GM12878 (cell line): Measurements from ENCODE around the gene PPA1. TPM values are rescaled to one million over a fixed set of nuclear protein-coding genes. Genes with fewer than 3 reads are reported as not detected.

Experiments used
- ATAC-seq: fragments of 200-7000 bp; cut with Tn5 transposase; 3 replicates; pipeline ENCODE4 v1.9.1; 2020; ENCODE audit warnings: mild to moderate bottlenecking, moderate library complexity
- BruUV-seq: library from RNA; stranded (reverse); fragments of 400-500 nt; replicated peaks from 2 replicates; lab custom pipeline; 2021; lab: Mats Ljungman, UMichigan
- CTCF ChIA-PET: fragments of 300-600 bp; sonication (Branson Sonifier 250); formaldehyde crosslinking; extraction: SDS; loops from one replicate; lab custom pipeline; 2021; ENCODE audit warnings: inconsistent platforms; lab: Yijun Ruan, JAX
- POLR2A ChIA-PET: fragments of 350-600 bp; formaldehyde crosslinking; extraction: SDS; loops from one replicate; lab custom pipeline; 2021; ENCODE audit warnings: inconsistent platforms; lab: Charles Lee
- RAD21 ChIA-PET: fragments of 300-600 bp; sonication (Branson Sonifier 250); formaldehyde crosslinking; loops from one replicate; lab custom pipeline; 2023; ENCODE audit warnings: antibody characterized with exemption; ENCODE audit not compliant: unreplicated experiment; lab: Charles Lee
- SMC1A ChIA-PET: fragments of 300-600 bp; sonication (Branson Sonifier 250); formaldehyde crosslinking; loops from one replicate; lab custom pipeline; 2023; ENCODE audit not compliant: unreplicated experiment, uncharacterized antibody; lab: Charles Lee
- DNase-seq: peaks from one replicate; pipeline ENCODE4 v3.0.0-alpha.2; 2011; ENCODE audit warnings: low read depth, low spot score
- FAIRE-seq: peaks from 3 replicates; lab custom pipeline; 2011; peaks lifted over from hg19 to GRCh38; lab: Jason Lieb, UNC
- H2AFZ ChIP-seq: 2 replicates; pipeline ENCODE4 v1.6.0; 2011; ENCODE audit warnings: low read depth, low read length, control low read depth; ENCODE audit not compliant: control insufficient read depth
- H3K27ac ChIP-seq: 2 replicates; pipeline ENCODE4 v1.5.1; 2011; ENCODE audit warnings: control low read depth; ENCODE audit not compliant: control insufficient read depth, insufficient read depth
- H3K27me3 ChIP-seq, 2 experiments: replicated peaks in 1 of 2; 2 replicates each; pipeline versions ENCODE4 v1.6.0 to v1.6.1; 2011; ENCODE audit warnings: low read length in 1 of 2; ENCODE audit not compliant: control insufficient read depth in 2 of 2, insufficient read depth in 2 of 2
- H3K36me3 ChIP-seq, 2 experiments: 2 replicates each; pipeline ENCODE4 v1.5.1; 2011; ENCODE audit warnings: low read length in 1 of 2; ENCODE audit not compliant: control insufficient read depth in 2 of 2, insufficient read depth in 2 of 2
- H3K4me1 ChIP-seq: 2 replicates; pipeline ENCODE4 v1.6.1; 2011; ENCODE audit warnings: mild to moderate bottlenecking, low read length, moderate library complexity, mixed read lengths; ENCODE audit not compliant: control insufficient read depth, insufficient read depth
- H3K4me2 ChIP-seq: 2 replicates; pipeline ENCODE4 v1.6.0; 2011; ENCODE audit warnings: control low read depth; ENCODE audit not compliant: control insufficient read depth, insufficient read depth
- H3K4me3 ChIP-seq: fragments of 200-600 bp; sonication (generic); 2 replicates; pipeline ENCODE4 v1.5.1; 2016
- H3K79me2 ChIP-seq: 2 replicates; pipeline ENCODE4 v1.6.0; 2011; ENCODE audit warnings: low read length; ENCODE audit not compliant: control insufficient read depth, insufficient read depth
- H3K9ac ChIP-seq: 2 replicates; pipeline ENCODE4 v1.8.0; 2011; ENCODE audit warnings: low read length, control low read depth, mixed read lengths; ENCODE audit not compliant: control insufficient read depth, insufficient read depth
- H3K9me3 ChIP-seq: replicated peaks from 3 replicates; pipeline ENCODE4 v1.5.1; 2011; ENCODE audit warnings: mild to moderate bottlenecking, low read length; ENCODE audit not compliant: control insufficient read depth, insufficient read depth
- H4K20me1 ChIP-seq: 2 replicates; pipeline ENCODE4 v1.6.0; 2011; ENCODE audit not compliant: control insufficient read depth, insufficient read depth
- EGR1 ChIP-seq, 2 experiments: IDR thresholded peaks; 1 replicate in 1 of 2; 2 replicates in 1 of 2; pipeline ENCODE4 v1.6.1; 2011 to 2012; ENCODE audit warnings: low read depth in 2 of 2, low read length in 2 of 2, borderline replicate concordance in 1 of 2, mild to moderate bottlenecking in 1 of 2, moderate library complexity in 1 of 2
- ESRRA ChIP-seq: IDR thresholded peaks from 2 replicates; pipeline ENCODE4 v1.6.1; 2012; ENCODE audit warnings: mild to moderate bottlenecking, low read length, improper control_type of control experiment
- EZH2 ChIP-seq: IDR thresholded peaks from 2 replicates; pipeline ENCODE4 v1.6.1; 2012; ENCODE audit warnings: low read depth, mild to moderate bottlenecking, control low read depth, inconsistent platforms, low read length, borderline replicate concordance; ENCODE audit not compliant: control insufficient read depth
- GATAD2B ChIP-seq: fragments of 450-650 bp; conservative IDR thresholded peaks from 2 replicates; pipeline ENCODE4 v1.6.1; 2017; ENCODE audit warnings: low read depth, mild to moderate bottlenecking, moderate library complexity
- HDGF ChIP-seq: fragments of 450-650 bp; IDR thresholded peaks from 2 replicates; pipeline ENCODE4 v1.6.1; 2016; ENCODE audit warnings: antibody characterized with exemption
- HSF1 ChIP-seq: fragments of 150-350 bp; IDR thresholded peaks from 2 replicates; pipeline ENCODE4 v1.6.1; 2014; ENCODE audit warnings: mild to moderate bottlenecking, low read depth, low read length
- IKZF2 ChIP-seq, 2 experiments: fragments of 450-650 bp; IDR thresholded peaks; 2 replicates each; pipeline ENCODE4 v1.6.1; 2017; ENCODE audit warnings: mild to moderate bottlenecking in 2 of 2, moderate library complexity in 2 of 2
- JUNB ChIP-seq: IDR thresholded peaks from 2 replicates; pipeline ENCODE4 v1.6.1; 2016; ENCODE audit warnings: antibody characterized with exemption, mild to moderate bottlenecking
- RELA ChIP-seq: fragments of 450-650 bp; IDR thresholded peaks from 2 replicates; pipeline ENCODE4 v1.8.0; 2014; ENCODE audit warnings: borderline replicate concordance; ENCODE audit not compliant: partially characterized antibody
- RUNX3 ChIP-seq: IDR thresholded peaks from 2 replicates; pipeline ENCODE4 v1.6.1; 2012; ENCODE audit warnings: low read length, inconsistent platforms
- SRF ChIP-seq, 2 experiments: IDR thresholded peaks; 2 replicates each; pipeline ENCODE4 v1.6.1; 2011; ENCODE audit warnings: low read depth in 2 of 2, low read length in 2 of 2, mild to moderate bottlenecking in 1 of 2, moderate library complexity in 1 of 2
- SUPT20H ChIP-seq: IDR thresholded peaks from 2 replicates; pipeline ENCODE4 v1.6.1; 2011; ENCODE audit warnings: low read depth, mild to moderate bottlenecking, low read length, moderate library complexity, borderline replicate concordance; ENCODE audit not compliant: control insufficient read depth
- SUZ12 ChIP-seq: fragments of 200-600 bp; sonication (generic); IDR thresholded peaks from one replicate; pipeline ENCODE4 v1.6.1; 2018; ENCODE audit warnings: antibody characterized with exemption, mild to moderate bottlenecking; ENCODE audit not compliant: unreplicated experiment
- TCF7 ChIP-seq: IDR thresholded peaks from 2 replicates; pipeline ENCODE4 v1.6.1; 2014; ENCODE audit warnings: antibody characterized with exemption, borderline replicate concordance
- WGBS: methylation state at CpG from one replicate; pipeline ENCODE4 v1.1.6; 2016; ENCODE audit warnings: low lambda C conversion rate; ENCODE audit not compliant: insufficient replicate concordance, insufficient coverage; ENCODE audit errors: missing lambda C conversion rate; 5-methylcytosine and 5-hydroxymethylcytosine counted together
- in situ Hi-C: fragments of 300-500 bp; cut with MboI; formaldehyde crosslinking; loops from 9 replicates; pipeline ENCODE4 v1.14.3; 2018; ENCODE audit warnings: mixed read lengths
- intact Hi-C: fragments of 100-400 bp; cut with micrococcal nuclease; formaldehyde crosslinking; loops from one replicate; pipeline ENCODE4 v1.14.2; 2022; ENCODE audit not compliant: unreplicated experiment
- polyA plus RNA-seq, 11 experiments: library from polyadenylated mRNA; depleted of rRNA in 4 of 11; unstranded in 6 of 11; stranded (reverse) in 5 of 11; fragments of >200 nt; fragmentation: Nextera tagmentation in 4 of 11; fragmentation: Illumina TruSeq in 1 of 11; extraction: Ambion mirVana in 4 of 11; extraction: Trizol in 1 of 11; gene quantifications; 1 replicate in 1 of 11; 2 replicates in 10 of 11; pipeline versions ENCODE4 v1.2.1 to v1.2.3, GENCODE V29; 2011 to 2016; ENCODE audit warnings: inconsistent platforms in 2 of 11, missing spikeins in 2 of 11, low read depth in 1 of 11
- total RNA-seq, 4 experiments: library from RNA; depleted of rRNA in 3 of 4; stranded (reverse); fragments of >200 nt in 3 of 4; fragmentation: Illumina TruSeq in 1 of 4; extraction: Trizol in 1 of 4; gene quantifications; 2 replicates each; pipeline versions ENCODE4 v1.2.1 to v1.2.3, GENCODE V29; 2013 to 2021
- TF ChIP-seq, protein P1 (sequence below): IDR thresholded peaks from 2 replicates; pipeline ENCODE4 v1.6.1; 2012; ENCODE audit warnings: improper control_type of control experiment, low read depth, low read length; ENCODE audit not compliant: insufficient replicate concordance

The PPA1 gene
- total and polyA plus RNA-seq, 10 of the 15 experiments (the other 5 are each of a cell fraction or from before 2014, with no cell fraction given), result 224 to 452 (median 346) TPM

- BruUV-seq, result no TSS peak
- H3K4me2 ChIP-seq, result no peak overlapping the region
- no peaks in the 10 kb centered on the region for H3K4me1 ChIP-seq
- H3K27me3 ChIP-seq, result no peaks in the 10 kb centered on the region
- H3K4me3 ChIP-seq, result no peak overlapping the region
- DNase-seq (no peak), FAIRE-seq (no peak), ATAC-seq (no peak)
- H3K36me3 ChIP-seq, result peaks cover 13 to 28% of the 10 kb centered on the region in 2 experiments
- intact Hi-C loops (no loop called here), in situ Hi-C loops (no loop called here)
- H3K9me3 ChIP-seq, result no peaks in the 10 kb centered on the region
- no peak overlapping the region for H2AFZ ChIP-seq
- SMC1A ChIA-PET, result interaction anchor here (0.8 to 1.5 kb wide), 2 partner anchors 9 to 212 kb away, joined by 3 to 4 read pairs; partner anchors contain the start of gene TYSND1
- WGBS, result 63% methylated on average over 3 of the region's 3 CpGs
- CTCF ChIA-PET, result interaction anchor here (2.1 kb wide), 1 partner anchor 9 kb away, joined by 15 read pairs; the partner anchor contains the start of gene TYSND1
- POLR2A ChIA-PET, result interaction anchor here (1.1 to 1.2 kb wide), 2 partner anchors 15 to 22 kb away, joined by 3 to 4 read pairs; no protein-coding TSS in a partner anchor
- H4K20me1 ChIP-seq, result no peaks in the 10 kb centered on the region
- peaks cover 8% of the 10 kb centered on the region for H3K79me2 ChIP-seq
- no peak overlapping the region for H3K27ac ChIP-seq
- H3K9ac ChIP-seq, result no peak overlapping the region
- RAD21 ChIA-PET, result interaction anchor here (0.5 to 1.5 kb wide), 2 partner anchors 9 to 210 kb away, joined by 5 to 8 read pairs; partner anchors contain the start of gene TYSND1
- TF ChIP-seq EZH2 (no peak), JUNB (no peak), SUZ12 (no peak), ESRRA (no peak), RELA (no peak), TCF7 (no peak), HSF1 (no peak), SUPT20H (no peak), HDGF (no peak), IKZF2 (IDR thresholded peaks at IDR 0.05) (no peak), SRF (IDR thresholded peaks at IDR 0.05; ENCODE audit: low read depth in 2 of 2, low read length in 2 of 2) (no peak), GATAD2B (no peak), EGR1 (IDR thresholded peaks at IDR 0.05; ENCODE audit: borderline replicate concordance in 1 of 2, low read depth in 2 of 2, low read length in 2 of 2) (no peak), RUNX3 (no peak)
- TF ChIP-seq, protein P1, sequence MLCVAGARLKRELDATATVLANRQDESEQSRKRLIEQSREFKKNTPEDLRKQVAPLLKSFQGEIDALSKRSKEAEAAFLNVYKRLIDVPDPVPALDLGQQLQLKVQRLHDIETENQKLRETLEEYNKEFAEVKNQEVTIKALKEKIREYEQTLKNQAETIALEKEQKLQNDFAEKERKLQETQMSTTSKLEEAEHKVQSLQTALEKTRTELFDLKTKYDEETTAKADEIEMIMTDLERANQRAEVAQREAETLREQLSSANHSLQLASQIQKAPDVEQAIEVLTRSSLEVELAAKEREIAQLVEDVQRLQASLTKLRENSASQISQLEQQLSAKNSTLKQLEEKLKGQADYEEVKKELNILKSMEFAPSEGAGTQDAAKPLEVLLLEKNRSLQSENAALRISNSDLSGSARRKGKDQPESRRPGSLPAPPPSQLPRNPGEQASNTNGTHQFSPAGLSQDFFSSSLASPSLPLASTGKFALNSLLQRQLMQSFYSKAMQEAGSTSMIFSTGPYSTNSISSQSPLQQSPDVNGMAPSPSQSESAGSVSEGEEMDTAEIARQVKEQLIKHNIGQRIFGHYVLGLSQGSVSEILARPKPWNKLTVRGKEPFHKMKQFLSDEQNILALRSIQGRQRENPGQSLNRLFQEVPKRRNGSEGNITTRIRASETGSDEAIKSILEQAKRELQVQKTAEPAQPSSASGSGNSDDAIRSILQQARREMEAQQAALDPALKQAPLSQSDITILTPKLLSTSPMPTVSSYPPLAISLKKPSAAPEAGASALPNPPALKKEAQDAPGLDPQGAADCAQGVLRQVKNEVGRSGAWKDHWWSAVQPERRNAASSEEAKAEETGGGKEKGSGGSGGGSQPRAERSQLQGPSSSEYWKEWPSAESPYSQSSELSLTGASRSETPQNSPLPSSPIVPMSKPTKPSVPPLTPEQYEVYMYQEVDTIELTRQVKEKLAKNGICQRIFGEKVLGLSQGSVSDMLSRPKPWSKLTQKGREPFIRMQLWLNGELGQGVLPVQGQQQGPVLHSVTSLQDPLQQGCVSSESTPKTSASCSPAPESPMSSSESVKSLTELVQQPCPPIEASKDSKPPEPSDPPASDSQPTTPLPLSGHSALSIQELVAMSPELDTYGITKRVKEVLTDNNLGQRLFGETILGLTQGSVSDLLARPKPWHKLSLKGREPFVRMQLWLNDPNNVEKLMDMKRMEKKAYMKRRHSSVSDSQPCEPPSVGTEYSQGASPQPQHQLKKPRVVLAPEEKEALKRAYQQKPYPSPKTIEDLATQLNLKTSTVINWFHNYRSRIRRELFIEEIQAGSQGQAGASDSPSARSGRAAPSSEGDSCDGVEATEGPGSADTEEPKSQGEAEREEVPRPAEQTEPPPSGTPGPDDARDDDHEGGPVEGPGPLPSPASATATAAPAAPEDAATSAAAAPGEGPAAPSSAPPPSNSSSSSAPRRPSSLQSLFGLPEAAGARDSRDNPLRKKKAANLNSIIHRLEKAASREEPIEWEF, result no peak
Observed at GRCh38 chr10:70155255-70155838, 77.9 kb downstream of the PPA1 start.
